UCSD-AML1 (cell line): ENCODE results near the gene SPTA1.
"Not testable (repeated sequence)": the region's sequence is repeated elsewhere in the genome, so short reads cannot be mapped to it uniquely, and the experiment has no call there.

Experiments used
- DNase-seq: peaks from one replicate; lab custom pipeline; 2025; ENCODE audit not compliant: unreplicated experiment; lab: John Stamatoyannopoulos, UW

The SPTA1 gene

DNA sequence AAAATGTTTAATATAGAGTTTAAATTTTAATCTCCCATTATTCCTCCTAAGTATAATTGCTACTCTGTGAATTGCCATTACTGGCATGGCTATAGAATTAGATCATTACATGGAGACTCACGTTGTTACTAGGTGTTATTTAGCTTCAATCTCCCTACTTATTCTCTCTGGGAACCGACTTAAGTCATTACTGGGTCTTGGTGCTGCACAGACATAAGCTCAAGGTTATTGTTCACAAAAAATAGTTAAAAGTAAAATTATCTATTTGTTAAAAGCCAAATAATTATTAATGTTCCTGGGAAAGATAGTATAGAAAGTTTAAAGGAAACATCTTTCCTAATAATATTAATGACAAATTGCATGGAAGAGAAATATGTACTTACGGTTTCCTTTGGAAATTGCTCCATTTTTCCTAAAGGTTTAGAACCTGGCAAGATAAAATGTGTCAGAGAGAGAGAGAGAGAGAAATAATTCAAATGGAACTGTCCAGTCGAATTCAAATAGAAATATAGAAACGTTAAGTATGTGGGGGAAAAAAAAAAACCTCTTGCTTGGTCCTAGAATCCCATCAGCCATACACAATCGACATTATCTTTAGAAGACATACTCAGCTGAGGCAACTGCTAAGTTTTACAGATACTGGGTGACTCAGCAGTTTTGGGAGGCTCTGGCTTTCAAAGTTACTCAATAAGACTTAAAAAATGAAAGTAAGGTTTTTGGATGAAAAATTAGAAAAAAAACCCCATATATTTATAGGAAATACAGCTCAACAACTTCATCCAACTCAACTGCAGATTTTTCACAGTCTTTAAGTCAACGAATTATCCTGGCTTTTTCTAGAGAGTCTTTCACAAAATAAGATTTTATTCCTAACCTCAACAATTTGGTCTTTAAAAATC is at the start of gene SPTA1:
TSS of gene SPTA1 (minus strand) at position 605 of the 899 bp plus-strand sequence. CDS start at position 407, 198 bp downstream.
- no peak for DNase-seq

DNA sequence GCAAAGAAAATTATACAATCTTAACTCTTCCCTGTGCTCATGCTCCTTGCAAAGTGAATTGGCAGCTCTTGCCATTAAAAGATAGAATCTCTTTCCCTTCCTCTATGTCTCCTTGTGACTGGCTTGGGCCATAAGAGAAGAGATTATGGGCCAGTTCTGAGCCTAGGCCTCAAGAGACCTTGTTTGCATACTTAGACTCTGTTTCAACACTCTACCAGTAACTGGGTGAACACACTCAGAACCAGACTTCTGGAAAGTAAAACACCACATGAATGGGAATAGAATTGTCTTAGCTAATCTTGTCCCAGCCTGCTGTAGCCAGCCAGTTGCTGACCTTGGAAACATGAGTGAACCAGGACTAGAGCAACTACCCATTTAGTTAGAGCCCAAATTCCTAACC is 49.3 kb upstream of the SPTA1 start:
- DNase-seq = no peak

GRCh38 chr1:158732524-158732923 is 46.0 kb upstream of the SPTA1 start:
- DNase-seq = no peak

- no peak for DNase-seq
Measured at GRCh38 chr1:158731707-158732106, 45.2 kb upstream of the SPTA1 start.

GRCh38 chr1:158730453-158730852 is 43.9 kb upstream of the SPTA1 start:
- DNase-seq = no peak

DNA sequence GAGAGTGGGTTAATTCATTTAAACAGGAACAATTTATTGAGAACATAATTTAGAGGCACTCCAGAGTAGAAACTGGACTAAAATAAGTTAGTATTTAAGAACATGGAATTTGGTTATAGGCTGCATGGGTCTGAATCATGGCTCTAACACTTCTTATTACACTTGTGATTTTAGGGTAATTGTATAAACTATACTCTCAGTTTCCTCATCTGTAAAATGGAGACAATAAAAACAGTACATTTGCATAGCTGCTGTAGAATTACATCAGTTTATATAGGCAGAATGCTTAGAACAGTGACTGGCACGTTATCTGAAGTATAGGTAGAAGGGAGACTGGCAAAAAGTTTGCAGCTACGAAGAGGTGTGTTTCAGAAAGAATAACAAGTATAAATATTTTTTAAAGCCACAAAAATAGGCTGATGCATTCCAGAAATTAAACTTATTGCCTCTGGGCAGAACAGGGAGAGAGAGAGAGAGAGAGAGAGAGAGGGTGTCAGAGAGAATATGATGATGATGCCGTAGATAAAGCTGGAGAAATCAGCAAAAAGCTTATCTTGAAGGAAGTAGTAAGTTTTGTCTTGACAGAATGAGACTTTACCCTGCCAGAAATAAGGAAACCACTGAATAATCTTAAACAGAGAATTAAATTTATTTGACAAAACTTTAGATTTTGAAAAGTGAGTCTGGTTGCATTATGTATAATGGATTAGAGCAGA is 42.2 kb upstream of the SPTA1 start:
- DNase-seq = no peak

DNA sequence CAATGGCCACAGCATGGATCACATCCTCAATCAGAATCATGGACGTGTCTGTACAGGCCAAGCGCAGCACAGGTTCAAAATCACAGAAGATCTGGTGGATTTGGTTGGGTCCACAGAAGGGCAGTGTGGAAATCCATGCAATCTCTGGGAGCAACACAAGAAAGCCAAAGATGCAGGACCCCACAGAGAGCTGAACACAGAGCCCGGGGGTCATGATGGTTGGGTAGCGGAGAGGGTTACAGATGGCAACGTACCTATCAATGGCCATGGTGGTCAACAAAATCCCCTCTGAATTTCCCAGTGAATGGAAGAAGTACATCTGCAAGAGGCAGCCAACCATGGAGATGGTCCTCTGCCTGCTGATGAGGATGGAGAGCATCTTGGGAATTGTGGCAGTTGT is 37.9 kb upstream of the SPTA1 start:
- no peak for DNase-seq

DNA sequence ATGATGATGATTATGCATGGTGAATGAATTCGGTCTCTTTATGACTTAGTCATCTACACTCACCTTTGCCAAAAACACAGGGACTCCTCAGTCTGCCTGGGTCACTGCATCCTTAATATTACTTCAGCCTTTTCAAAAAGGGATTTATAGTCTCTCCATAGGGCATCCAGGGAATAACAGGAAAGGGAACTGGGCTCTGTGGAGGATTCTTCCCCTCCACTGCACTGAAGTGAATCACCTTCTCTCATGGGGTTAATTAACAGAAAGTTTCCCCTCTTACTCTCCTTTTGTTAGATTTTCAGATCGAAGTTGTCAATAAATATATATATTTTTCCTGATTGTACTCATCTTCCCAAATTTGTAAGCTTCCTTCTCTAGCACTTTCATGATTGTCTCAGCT is 34.1 kb upstream of the SPTA1 start, which contains the start of gene OR6K3:
TSS of gene OR6K3 (minus strand) at position 101 of the 400 bp plus-strand sequence. CDS start 2,605 bp downstream, outside the sequence.
- DNase-seq = no peak

GRCh38 chr1:158719664-158720063 is 33.1 kb upstream of the SPTA1 start:
- DNase-seq = no peak

- no peak for DNase-seq
Measured at GRCh38 chr1:158717344-158717743, 30.8 kb upstream of the SPTA1 start.

GRCh38 chr1:158716335-158716734 is 29.8 kb upstream of the SPTA1 start:
- no peak for DNase-seq

DNA sequence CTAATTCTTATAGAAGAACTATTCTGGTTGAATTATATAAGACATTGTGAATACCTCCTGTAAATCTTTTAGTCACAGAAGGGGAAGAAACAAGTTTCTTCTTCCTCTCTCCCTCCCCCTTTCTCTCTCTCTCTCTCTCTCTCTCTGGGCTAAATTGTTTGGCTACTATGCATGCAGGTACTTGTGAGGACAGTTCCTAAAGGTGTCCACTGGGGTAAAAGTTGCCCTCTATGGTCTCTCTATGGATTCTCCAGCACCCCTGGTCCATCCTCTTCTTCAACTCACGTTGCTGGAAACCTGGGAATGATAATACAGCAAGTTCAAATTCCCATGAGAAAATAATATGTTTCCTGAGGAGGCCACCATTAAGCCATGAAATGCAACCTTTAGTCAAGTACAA is 28.2 kb upstream of the SPTA1 start:
- no peak for DNase-seq

GRCh38 chr1:158711098-158711497 is 24.6 kb upstream of the SPTA1 start:
- no peak for DNase-seq

DNA sequence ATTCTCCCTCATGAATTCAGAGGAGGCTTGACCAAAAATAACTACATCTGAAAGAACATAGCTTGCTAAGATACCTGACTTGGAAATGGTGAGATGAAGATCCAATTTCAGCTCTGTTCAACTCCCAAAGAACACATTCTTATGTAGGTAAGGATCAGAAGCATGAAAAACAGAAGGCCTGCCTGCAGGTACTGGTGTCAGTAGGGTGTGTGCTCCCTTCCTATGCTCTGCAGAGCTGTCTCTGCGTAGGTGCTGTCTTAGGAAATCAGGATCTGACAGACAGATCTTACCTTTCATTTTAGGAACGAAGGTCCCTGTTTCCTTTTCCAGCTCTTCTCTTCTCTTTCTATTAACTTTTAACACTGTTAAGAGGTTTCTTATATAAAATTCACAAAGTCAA is 19.6 kb upstream of the SPTA1 start:
- DNase-seq = no peak

DNA sequence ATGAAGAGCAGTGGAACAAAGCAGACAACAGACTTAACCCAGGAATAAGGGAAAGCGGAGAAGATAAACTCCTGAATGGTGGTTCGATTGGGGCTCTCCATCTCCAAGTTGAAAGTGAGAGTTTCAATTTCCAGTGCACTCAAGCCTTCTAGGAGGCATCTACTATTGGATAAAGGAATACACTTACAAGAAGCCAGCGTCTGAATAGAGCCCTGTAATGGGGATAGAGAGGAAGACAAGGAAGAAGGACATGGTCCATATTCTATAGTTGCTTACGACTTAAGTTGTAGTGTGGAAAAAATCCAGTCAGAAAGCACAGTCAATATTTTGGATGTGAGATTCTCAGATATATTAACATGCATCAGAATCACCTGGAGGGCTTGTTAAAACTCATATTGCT is 14.0 kb upstream of the SPTA1 start, which contains the start of gene OR6K2:
TSS of gene OR6K2 (minus strand) at position 101 of the 400 bp plus-strand sequence. CDS start at position 101, 0 bp downstream.
- no peak for DNase-seq

DNA sequence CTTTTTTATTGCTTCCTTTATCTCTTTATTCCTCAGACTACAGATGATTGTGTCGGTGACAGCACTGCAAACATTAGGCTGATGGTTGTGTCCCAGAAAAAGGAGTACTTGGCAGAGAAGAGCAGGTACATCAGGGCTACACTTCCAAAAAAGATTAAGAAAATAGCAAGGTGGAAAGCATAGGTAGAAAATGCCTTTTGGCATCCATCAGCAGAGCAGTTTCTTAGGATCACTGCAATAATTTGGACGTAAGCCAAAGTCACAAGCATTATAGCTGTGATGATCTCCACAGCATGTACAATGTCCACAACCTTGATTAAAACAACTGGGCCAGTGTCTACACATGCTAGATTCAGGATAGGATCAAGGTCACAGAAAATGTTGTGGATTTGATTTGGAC is 8.1 kb upstream of the SPTA1 start:
- DNase-seq = no peak

DNA sequence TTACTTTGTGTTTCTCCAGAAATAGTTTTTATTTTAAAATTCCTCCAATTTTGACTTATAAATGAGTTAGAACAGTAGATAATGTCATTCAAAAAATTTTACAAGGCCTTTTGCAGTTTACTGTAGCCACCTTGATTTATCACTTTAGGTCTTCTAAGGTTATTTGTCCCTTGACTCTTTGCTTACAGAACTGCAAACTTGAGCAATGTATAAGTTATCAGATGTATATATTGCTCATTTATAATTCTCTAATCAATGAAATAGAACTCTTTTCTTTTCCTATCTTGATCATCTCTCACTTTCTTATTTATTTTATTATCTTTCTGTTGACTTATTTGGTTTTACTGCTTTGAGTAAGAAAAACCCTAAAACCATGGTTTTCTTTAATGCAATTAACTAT is 5.8 kb upstream of the SPTA1 start:
- no peak for DNase-seq

DNA sequence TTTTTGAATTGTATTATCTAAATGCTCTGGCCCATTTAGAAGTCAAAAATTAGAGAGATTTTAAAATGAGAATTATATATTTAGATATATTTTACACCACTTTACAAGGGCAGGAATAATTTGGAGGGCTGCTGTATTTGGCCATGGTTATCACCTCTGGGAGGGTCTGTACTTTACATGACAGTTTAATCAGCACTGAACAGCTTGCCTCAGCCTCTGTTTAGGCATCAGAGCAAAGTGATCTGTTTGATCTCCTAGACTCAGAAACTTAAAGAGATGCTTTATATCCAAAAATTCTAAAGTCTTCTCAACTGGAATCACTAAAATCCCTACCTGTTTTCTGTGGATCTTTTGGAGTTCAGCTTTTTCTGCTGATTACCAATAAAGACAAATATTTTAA is 5.4 kb upstream of the SPTA1 start:
- DNase-seq = no peak

DNA sequence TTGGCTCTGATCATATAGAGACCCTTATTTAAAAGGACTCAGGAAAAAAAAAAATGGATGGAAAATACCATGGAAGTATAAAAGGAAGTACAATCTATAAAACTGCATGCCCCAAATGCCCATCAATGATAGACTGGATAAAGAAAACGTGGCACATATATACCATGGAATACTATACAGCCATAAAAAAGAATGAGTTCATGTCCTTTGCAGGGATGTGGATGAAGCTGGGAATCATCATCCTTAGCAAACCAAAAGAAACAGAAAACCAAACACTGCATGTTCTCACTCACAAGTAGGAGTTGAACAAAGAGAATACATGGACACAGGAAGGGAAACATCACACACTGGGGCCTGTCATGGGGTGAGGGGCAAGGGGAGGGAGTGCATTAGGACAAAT is 4.6 kb upstream of the SPTA1 start:
- not testable (repeated sequence) for DNase-seq

- no peak for DNase-seq
Measured at GRCh38 chr1:158689875-158690274, 3.4 kb upstream of the SPTA1 start.

DNA sequence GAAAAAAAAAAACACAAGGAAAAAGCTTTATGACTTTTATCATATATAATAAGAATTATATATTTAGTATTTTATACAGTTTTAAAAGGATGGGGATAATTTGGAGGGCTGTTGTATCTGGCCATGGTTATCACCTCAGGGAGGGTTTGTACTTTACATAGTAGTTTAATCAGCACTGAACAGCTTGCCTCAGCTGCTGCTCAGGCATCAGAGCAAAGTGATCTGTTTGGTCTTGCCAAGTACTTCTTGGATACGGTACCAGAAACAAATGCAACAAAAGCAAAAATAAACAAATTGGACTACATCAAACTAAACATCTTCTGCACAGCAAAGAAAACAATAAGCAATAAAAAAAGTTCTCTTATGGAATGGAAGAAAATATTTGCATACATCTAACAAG is 2.6 kb upstream of the SPTA1 start:
- DNase-seq = no peak

DNA sequence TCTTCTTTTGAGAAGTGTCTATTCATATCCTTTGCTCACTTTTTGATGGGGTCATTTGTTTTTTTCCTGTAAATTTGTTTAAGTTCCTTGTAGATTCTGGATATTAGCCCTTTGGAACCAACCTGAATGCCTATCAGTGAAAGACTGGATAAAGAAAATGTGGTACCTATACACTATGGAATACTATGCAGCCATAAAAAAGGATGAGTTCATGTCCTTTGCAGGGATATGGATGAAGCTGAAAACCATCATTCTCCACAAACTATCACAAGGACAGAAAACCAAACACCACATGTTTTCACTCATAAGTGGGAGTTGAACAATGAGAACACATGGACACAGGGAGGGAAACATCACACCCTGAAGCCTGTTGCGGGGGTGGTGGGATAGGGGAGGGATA is 1.8 kb upstream of the SPTA1 start:
- not testable (repeated sequence) for DNase-seq
